Peyer's patch (tissue), 4 donors: Measurements from ENCODE around the gene MDM4. TPM values are rescaled to one million over a fixed set of nuclear protein-coding genes. Genes with fewer than 3 reads are reported as not detected.

Source experiments
- DNase-seq, 3 donors: peaks; one replicate each; pipeline ENCODE4 v3.0.0-alpha.2; 2017 to 2019
- H3K27ac ChIP-seq, 4 donors: fragments of 200-600 bp; sonication (generic); one replicate each; pipeline ENCODE4 v1.5.1; 2016 to 2019
- H3K27me3 ChIP-seq, 2 donors: fragments of 200-600 bp; sonication (generic); one replicate each; pipeline ENCODE4 v1.5.1; 2019
- H3K36me3 ChIP-seq, 3 donors: fragments of 200-600 bp; sonication (generic); one replicate each; pipeline ENCODE4 v1.5.1; 2016 to 2019
- H3K4me1 ChIP-seq, 4 donors: fragments of 200-600 bp; sonication (generic); one replicate each; pipeline ENCODE4 v1.5.1; 2016 to 2019
- H3K4me3 ChIP-seq, 4 donors: fragments of 200-600 bp; sonication (generic); 1 replicate in 3 of 4; 2 replicates in 1 of 4; pipeline ENCODE4 v1.5.1; 2016 to 2019; ENCODE audit warnings: mild to moderate bottlenecking in 1 of 4
- H3K9me3 ChIP-seq, 4 donors: fragments of 200-600 bp; sonication (generic); one replicate each; pipeline ENCODE4 v1.5.1; 2016 to 2019; ENCODE audit warnings: mild to moderate bottlenecking in 1 of 4
- CTCF ChIP-seq, 6 experiments: fragments of 450-650 bp in 4 of 6; fragments of 200-600 bp in 2 of 6; sonication (generic) in 1 of 6; IDR thresholded peaks; one replicate each; pipeline ENCODE4 v1.5.1; 2017 to 2019; ENCODE audit warnings: antibody characterized with exemption in 6 of 6, mild to moderate bottlenecking in 3 of 6, moderate library complexity in 1 of 6
- POLR2A ChIP-seq, 2 donors: fragments of 450-650 bp; IDR thresholded peaks; one replicate each; pipeline ENCODE4 v1.5.1; 2017; ENCODE audit warnings: antibody characterized with exemption in 2 of 2, mild to moderate bottlenecking in 2 of 2, moderate library complexity in 2 of 2
- total RNA-seq, 4 donors: library from RNA; depleted of rRNA; stranded (reverse); fragments of >200 nt; gene quantifications; one replicate each; pipeline ENCODE4 v1.1.0, GENCODE V29; 2016

The MDM4 gene
- total RNA-seq, 4 donors from 2014 or later = 83.0 to 227 (median 125) TPM

GRCh38 chr1:204477036-204477740 lies 39.0 kb upstream of the MDM4 start:
- Histone ChIP-seq H3K4me3 (no peak overlapping the region), H3K4me1 (peaks cover 6 to 53% (median 22%) of the 10 kb centered on the region in 4 donors), H3K27ac (peak overlapping the region in 1 of 4 donors; percentile 47), H3K27me3 (no peaks in the 10 kb centered on the region), H3K36me3 (no peaks in the 10 kb centered on the region), H3K9me3 (no peaks in the 10 kb centered on the region)
- TF ChIP-seq POLR2A (IDR thresholded peaks at IDR 0.05) = no peak
- peak in 1 of 6 experiments; percentile 21 for TF ChIP-seq CTCF (IDR thresholded peaks at IDR 0.05)
- peak in 1 of 3 donors; percentile 66 for DNase-seq

- DNase-seq = no peak
- Histone ChIP-seq H3K27me3 (no peaks in the 10 kb centered on the region), H3K4me3 (no peak overlapping the region), H3K36me3 (no peaks in the 10 kb centered on the region), H3K27ac (peak overlapping the region in 1 of 4 donors; percentile 73), H3K9me3 (no peaks in the 10 kb centered on the region), H3K4me1 (peaks cover 6 to 62% (median 22%) of the 10 kb centered on the region in 4 donors)
- TF ChIP-seq POLR2A (IDR thresholded peaks at IDR 0.05) (no peak), CTCF (IDR thresholded peaks at IDR 0.05) (no peak)
Measured at GRCh38 chr1:204478172-204478899, 37.9 kb upstream of the MDM4 start.

GRCh38 chr1:204478921-204479320 lies 37.3 kb upstream of the MDM4 start:
- TF ChIP-seq POLR2A (IDR thresholded peaks at IDR 0.05) = no peak
- no peak for TF ChIP-seq CTCF (IDR thresholded peaks at IDR 0.05)
- Histone ChIP-seq H3K36me3 (no peaks in the 10 kb centered on the region), H3K9me3 (no peaks in the 10 kb centered on the region), H3K4me1 (peaks cover 6 to 62% (median 22%) of the 10 kb centered on the region in 4 donors), H3K27me3 (no peaks in the 10 kb centered on the region), H3K4me3 (no peak overlapping the region), H3K27ac (peak overlapping the region in 2 of 4 donors; percentile 4 to 73)
- no peak for DNase-seq

- DNase-seq = peak in 1 of 3 donors; percentile 65
- TF ChIP-seq POLR2A (IDR thresholded peaks at IDR 0.05) (peak in 1 of 2 donors; percentile 23), CTCF (IDR thresholded peaks at IDR 0.05) (no peak)
- Histone ChIP-seq H3K9me3 (no peaks in the 10 kb centered on the region), H3K27me3 (no peaks in the 10 kb centered on the region), H3K4me3 (no peak overlapping the region), H3K4me1 (peaks cover 6 to 62% (median 22%) of the 10 kb centered on the region in 4 donors), H3K27ac (peak overlapping the region in 3 of 4 donors; percentile 4 to 74 (median 73)), H3K36me3 (no peaks in the 10 kb centered on the region)
Measured at GRCh38 chr1:204479387-204480136, 36.6 kb upstream of the MDM4 start.

GRCh38 chr1:204480515-204480914 lies 35.7 kb upstream of the MDM4 start:
- H3K27ac ChIP-seq = peak overlapping the region in 3 of 4 donors; percentile 66 to 74 (median 73)
- no peaks in the 10 kb centered on the region for H3K9me3 ChIP-seq
- peaks cover 6 to 62% (median 22%) of the 10 kb centered on the region in 4 donors for H3K4me1 ChIP-seq
- no peaks in the 10 kb centered on the region for H3K27me3 ChIP-seq
- H3K36me3 ChIP-seq = no peaks in the 10 kb centered on the region
- DNase-seq = peak in 2 of 3 donors; percentile 70
- no peak for TF ChIP-seq CTCF (IDR thresholded peaks at IDR 0.05)
- TF ChIP-seq POLR2A (IDR thresholded peaks at IDR 0.05) = no peak
- no peak overlapping the region for H3K4me3 ChIP-seq
